Measurements from ENCODE around the gene MSS51. TPM values are rescaled to one million over a fixed set of nuclear protein-coding genes. Genes with fewer than 3 reads are reported as not detected.
A peak's percentile ranks its signal among the peaks of the same experiment; 100 is the strongest.
"Not testable (repeated sequence)": the region's sequence is repeated elsewhere in the genome, so short reads cannot be mapped to it uniquely, and the experiment has no call there.

The MSS51 gene
- total RNA-seq, 2 experiments from 2014 or later, result 1.9 to 2.4 TPM

DNA sequence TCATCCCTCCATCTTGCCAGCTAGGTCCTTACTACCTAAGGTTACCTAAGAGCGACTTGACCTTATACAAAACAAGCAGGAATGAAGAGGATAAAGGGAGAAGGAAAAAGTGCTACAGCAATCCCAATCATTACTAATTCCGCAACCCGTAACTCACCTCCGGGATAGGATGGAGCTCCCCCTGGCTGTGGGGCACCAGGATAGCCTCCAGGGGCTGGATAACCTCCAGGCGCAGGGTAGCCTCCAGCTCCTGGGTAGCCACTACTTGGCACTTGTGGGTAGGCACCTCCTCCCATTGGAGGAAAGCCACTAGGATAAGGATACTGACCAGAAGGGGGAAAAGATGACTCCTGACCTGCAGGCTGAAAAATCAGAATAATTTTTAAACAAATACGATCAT lies 35.3 kb downstream of the MSS51 start:
- Mint-ChIP-seq H3K27me3 (no peaks in the 10 kb centered on the region), H3K4me1 (peaks cover 3% of the 10 kb centered on the region), H3K9me3 (ENCODE audit: low read depth) (peaks cover 3% of the 10 kb centered on the region), H3K4me3 (no peak overlapping the region), H3K36me3 (ENCODE audit: low read depth) (peaks cover 28% of the 10 kb centered on the region), H3K27ac (no peak overlapping the region)
- intact Hi-C loops (cut with DNase I, micrococcal nuclease), result no loop called here
- CTCF ChIA-PET, result interaction anchor here (0.5 to 1.1 kb wide), 3 partner anchors 8 to 35 kb away, joined by 3 to 6 read pairs (median 3); no protein-coding TSS in a partner anchor
- ATAC-seq (no peak), DNase-seq (no peak)
- POLR2A ChIA-PET, result interaction anchor here (0.5 to 0.6 kb wide), 2 partner anchors 157 to 704 kb away, joined by 3 read pairs; no protein-coding TSS in a partner anchor

DNA sequence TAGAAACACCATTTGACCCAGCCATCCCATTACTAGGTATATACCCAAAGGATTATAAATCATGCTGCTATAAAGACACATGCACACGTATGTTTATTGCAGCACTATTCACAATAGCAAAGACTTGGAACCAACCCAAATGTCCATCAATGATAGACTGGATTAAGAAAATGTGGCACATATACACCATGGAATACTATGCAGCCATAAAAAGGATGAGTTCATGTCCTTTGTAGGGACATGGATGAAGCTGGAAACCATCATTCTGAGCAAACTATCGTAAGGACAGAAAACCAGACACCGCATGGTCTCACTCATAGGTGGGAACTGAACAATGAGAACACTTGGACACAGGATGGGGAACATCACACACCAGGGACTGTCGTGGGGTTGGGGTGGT lies 39.0 kb downstream of the MSS51 start:
- H3K9me3 Mint-ChIP-seq (ENCODE audit: low read depth); POLR2A ChIA-PET; H3K27ac Mint-ChIP-seq; H3K27me3 Mint-ChIP-seq; H3K4me1 Mint-ChIP-seq; intact Hi-C loops (cut with DNase I, micrococcal nuclease); DNase-seq; H3K4me3 Mint-ChIP-seq; ATAC-seq; CTCF ChIA-PET: not testable (repeated sequence)
- peaks cover 39% of the 10 kb centered on the region for H3K36me3 Mint-ChIP-seq (ENCODE audit: low read depth)

DNA sequence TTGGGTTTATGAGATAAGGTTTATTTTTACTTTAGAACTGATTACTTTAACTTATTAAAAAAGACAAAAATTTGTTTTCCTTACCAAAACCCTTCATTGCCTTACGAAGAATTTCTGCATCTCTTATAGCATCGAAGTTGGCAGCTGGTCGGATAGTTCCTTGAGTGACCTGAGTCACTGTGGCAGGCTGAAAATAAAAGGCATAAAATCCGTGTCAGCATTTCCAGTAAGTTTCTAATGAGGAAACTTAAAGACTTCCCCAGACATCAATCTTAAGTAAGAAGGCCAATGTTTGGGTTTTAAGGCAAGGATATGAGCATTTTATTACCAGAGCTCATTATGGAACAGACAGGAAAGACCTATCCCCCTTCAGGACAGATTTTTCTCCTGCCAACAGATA lies 45.1 kb downstream of the MSS51 start:
- peaks cover 2% of the 10 kb centered on the region for H3K4me1 Mint-ChIP-seq
- no peaks in the 10 kb centered on the region for H3K27me3 Mint-ChIP-seq
- POLR2A ChIA-PET, result no interaction called here
- H3K4me3 Mint-ChIP-seq, result no peak overlapping the region
- no peaks in the 10 kb centered on the region for H3K9me3 Mint-ChIP-seq (ENCODE audit: low read depth)
- no peak overlapping the region for H3K27ac Mint-ChIP-seq
- no peak for DNase-seq
- no peak for ATAC-seq
- peaks cover 51% of the 10 kb centered on the region for H3K36me3 Mint-ChIP-seq (ENCODE audit: low read depth)
- CTCF ChIA-PET, result no interaction called here
- intact Hi-C loops (cut with DNase I, micrococcal nuclease), result no loop called here

DNA sequence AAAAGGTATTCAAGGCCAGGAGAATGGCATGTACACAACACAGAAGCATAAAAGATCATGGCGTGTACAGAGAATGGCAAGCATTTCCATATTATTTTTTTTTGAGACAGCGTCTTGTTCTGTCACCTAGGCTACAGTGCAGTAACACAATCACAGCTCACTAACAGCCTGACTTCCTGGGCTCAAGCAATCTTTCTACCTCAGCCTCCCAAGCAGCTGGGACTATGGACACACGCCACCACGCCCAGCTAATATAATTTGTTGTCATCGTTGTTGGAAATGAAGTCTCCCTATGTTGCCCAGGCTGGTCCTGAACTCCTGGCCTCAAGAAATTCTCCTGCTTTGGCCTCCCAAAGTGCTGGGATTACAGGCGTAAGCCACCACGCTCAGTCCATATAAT lies 46.8 kb downstream of the MSS51 start:
- ATAC-seq (no peak), DNase-seq (no peak)
- Mint-ChIP-seq H3K4me3 (no peak overlapping the region), H3K9me3 (ENCODE audit: low read depth) (no peaks in the 10 kb centered on the region), H3K36me3 (ENCODE audit: low read depth) (peaks cover 59% of the 10 kb centered on the region), H3K27me3 (no peaks in the 10 kb centered on the region), H3K27ac (no peak overlapping the region), H3K4me1 (no peaks in the 10 kb centered on the region)
- CTCF ChIA-PET, result no interaction called here
- intact Hi-C loops (cut with DNase I, micrococcal nuclease), result no loop called here
- POLR2A ChIA-PET, result no interaction called here

DNA sequence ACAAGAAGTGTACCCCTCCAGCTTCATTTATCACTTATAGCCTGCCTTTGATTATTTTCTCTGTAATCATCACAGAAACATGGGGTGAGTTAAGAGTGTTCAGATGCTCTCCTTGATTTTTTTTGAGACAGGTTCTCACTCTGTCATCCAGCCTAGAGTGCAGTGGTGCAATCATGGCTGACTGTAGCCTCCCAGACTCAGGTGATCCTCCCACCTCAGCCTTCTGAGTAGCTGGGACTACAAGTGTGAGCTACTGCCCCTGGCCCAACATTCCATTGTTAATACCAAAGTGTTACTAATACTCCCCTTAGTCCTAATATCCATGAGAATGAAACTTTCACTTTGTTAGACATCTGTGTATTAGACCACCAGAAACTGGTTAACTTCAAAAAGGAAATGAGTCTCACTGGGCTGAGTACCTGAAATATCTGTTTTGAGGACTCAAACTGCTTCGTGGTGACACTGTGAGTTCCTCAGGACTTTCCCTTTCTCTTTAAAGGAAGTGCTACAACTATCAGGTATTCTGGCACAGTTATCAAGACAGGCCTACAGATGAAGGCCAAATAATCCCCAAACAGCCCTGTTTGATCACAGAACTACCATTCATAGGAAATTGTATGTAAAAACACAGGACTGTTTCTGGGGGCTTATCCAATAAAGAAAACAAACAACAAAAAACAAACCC lies 54.2 kb downstream of the MSS51 start:
- H3K27ac Mint-ChIP-seq, result peak overlapping the region; percentile 78
- H3K27me3 Mint-ChIP-seq, result no peaks in the 10 kb centered on the region
- no peaks in the 10 kb centered on the region for H3K9me3 Mint-ChIP-seq (ENCODE audit: low read depth)
- H3K36me3 Mint-ChIP-seq (ENCODE audit: low read depth), result peaks cover 49% of the 10 kb centered on the region
- peaks cover 6% of the 10 kb centered on the region for H3K4me1 Mint-ChIP-seq
- no peak overlapping the region for H3K4me3 Mint-ChIP-seq
- DNase-seq, result no peak
- intact Hi-C loops (cut with DNase I, micrococcal nuclease), result no loop called here
- CTCF ChIA-PET, result interaction anchor here (1.2 kb wide), 1 partner anchor 21 kb away, joined by 3 read pairs; the partner anchor contains the start of gene CFAP70
- peak; percentile 55 for ATAC-seq
- POLR2A ChIA-PET, result no interaction called here

GRCh38 chr10:73376679-73377078 lies 56.7 kb downstream of the MSS51 start:
- intact Hi-C loops (cut with DNase I, micrococcal nuclease), result no loop called here
- DNase-seq, result no peak
- POLR2A ChIA-PET, result no interaction called here
- H3K9me3 Mint-ChIP-seq (ENCODE audit: low read depth), result no peaks in the 10 kb centered on the region
- CTCF ChIA-PET, result no interaction called here
- H3K36me3 Mint-ChIP-seq (ENCODE audit: low read depth), result peaks cover 41% of the 10 kb centered on the region
- no peak for ATAC-seq
- H3K4me1 Mint-ChIP-seq, result peaks cover 6% of the 10 kb centered on the region
- H3K27ac Mint-ChIP-seq, result no peak overlapping the region
- no peak overlapping the region for H3K4me3 Mint-ChIP-seq
- no peaks in the 10 kb centered on the region for H3K27me3 Mint-ChIP-seq

Other genes starting within 250 kb of the MSS51 start
- gene DNAJC9, start 186.3 kb downstream of the MSS51 start, total RNA-seq, result 10 to 100 TPM; 36.9 to 45.4 TPM
- 100 to 1,000 TPM; 123 to 138 TPM for gene MRPS16, start 180.9 kb downstream of the MSS51 start, total RNA-seq
- gene CFAP70, start 74.7 kb downstream of the MSS51 start, total RNA-seq, result under 1 TPM; 0.58 to 0.71 TPM
- gene ANXA7, start 19.5 kb downstream of the MSS51 start, total RNA-seq, result 100 to 1,000 TPM in 1 of 2 experiments, 10 to 100 TPM in 1; 94.6 to 118 TPM
- 10 to 100 TPM; 42.3 to 45.3 TPM for gene PPP3CB, start 62.5 kb upstream of the MSS51 start, total RNA-seq
- gene USP54, start 157.8 kb upstream of the MSS51 start, total RNA-seq, result 1 to 10 TPM; 4.3 to 4.5 TPM
- gene MYOZ1, start 207.9 kb upstream of the MSS51 start, total RNA-seq, result not detected
- gene SYNPO2L, start 222.5 kb upstream of the MSS51 start, total RNA-seq, result not detected